22Rv1 (cell line): ENCODE data around the gene CCL18.

Experiments
- CTCF ChIP-seq: fragments of 450-650 bp; IDR thresholded peaks from 2 replicates; pipeline ENCODE4 v1.5.1; 2017; ENCODE audit warnings: mild to moderate bottlenecking
- ZFX ChIP-seq: fragments of 450-650 bp; IDR thresholded peaks from 2 replicates; pipeline ENCODE4 v1.6.1; 2017; ENCODE audit warnings: antibody characterized with exemption, borderline replicate concordance

- no peak for TF ChIP-seq CTCF
- TF ChIP-seq ZFX: no peak
Measured at GRCh38 chr17:36063786-36064541, at the start of gene CCL18.
